ENCODE data around the gene CST8. TPM values are rescaled to one million over a fixed set of nuclear protein-coding genes. Genes with fewer than 3 reads are reported as not detected.

CST8 gene
- total and polyA plus RNA-seq, 2 of the 4 experiments (the other 2 are of a cell fraction), result not detected

- H3K27ac ChIP-seq (ENCODE audit: insufficient read depth, low read length), result no peak overlapping the region
- no peak overlapping the region for H3K23ac ChIP-seq (ENCODE audit: low read depth, low read length)
- CTCF ChIA-PET, result no interaction called here
- no peaks in the 10 kb centered on the region for H3K79me1 ChIP-seq (ENCODE audit: low read depth in 1 of 2, low read length in 2 of 2)
- in situ Hi-C loops (cut with MboI; ENCODE audit: low sequenced_read_pairs) (no loop called here), intact Hi-C loops (cut with micrococcal nuclease) (no loop called here), dilution Hi-C loops (cut with HindIII; ENCODE audit: low sequenced_read_pairs, unreplicated experiment) (no loop called here)
- no peak overlapping the region for H3K18ac ChIP-seq (ENCODE audit: low read depth, low read length)
- no peaks in the 10 kb centered on the region for H3K36me3 ChIP-seq (ENCODE audit: control insufficient read depth, insufficient read depth, low read length)
- H3K56ac ChIP-seq (ENCODE audit: extremely low read depth, insufficient read depth, low read length), result no peak overlapping the region
- no TSS peak for BruUV-seq (replicated peaks)
- 0% methylated on average over 1 of the region's 1 CpG; no CpG with 5 or more reads in 1 of the 2 experiments for WGBS, 2 experiments (ENCODE audit: extremely low coverage in 2 of 2, insufficient read length in 1 of 2)
- POLR2A ChIA-PET (ENCODE audit: unreplicated experiment), result no interaction called here
- no peak overlapping the region for H3K14ac ChIP-seq (replicated peaks; ENCODE audit: low read depth, low read length)
- no peaks in the 10 kb centered on the region for H3K27me3 ChIP-seq (ENCODE audit: control insufficient read depth, insufficient read depth, low read length)
- H4K91ac ChIP-seq (ENCODE audit: insufficient read depth, low read depth, low read length), result no peak overlapping the region
- no peak overlapping the region for H2AK5ac ChIP-seq (ENCODE audit: low read depth, low read length)
- no peak overlapping the region for H4K5ac ChIP-seq (ENCODE audit: low read depth, low read length)
- DNase-seq (no peak), ATAC-seq (ENCODE audit: low read depth) (no peak)
- H2BK15ac ChIP-seq (ENCODE audit: low read depth, low read length), result no peak overlapping the region
- H3K9me3 ChIP-seq (ENCODE audit: control insufficient read depth, insufficient read depth, low read length), result 0 out of 2 replicates have a peak, but pooled peaks cover 2% of the 10 kb centered on the region
- H4K20me1 ChIP-seq (ENCODE audit: insufficient read depth, low read length), result no peaks in the 10 kb centered on the region
- no peak overlapping the region for H4K8ac ChIP-seq (ENCODE audit: low read depth in 2 of 2, low read length in 2 of 2)
- no peak overlapping the region for H3K4me2 ChIP-seq (ENCODE audit: low read depth, low read length)
- H3K9ac ChIP-seq (ENCODE audit: low read depth, low read length), result no peak overlapping the region
- TF ChIP-seq SMC3 (IDR thresholded peaks at IDR 0.05; ENCODE audit: low read depth, low read length) (no peak), RFX5 (IDR thresholded peaks at IDR 0.05; ENCODE audit: low read depth, low read length) (no peak), USF2 (IDR thresholded peaks at IDR 0.05; ENCODE audit: low read depth, low read length) (no peak), MXI1 (IDR thresholded peaks at IDR 0.05; ENCODE audit: borderline replicate concordance, low read depth, low read length) (no peak), POLR2A (IDR thresholded peaks at IDR 0.05; ENCODE audit: low read depth, low read length) (no peak), MAZ (IDR thresholded peaks at IDR 0.05; ENCODE audit: borderline replicate concordance, low read depth, low read length) (no peak), CTCF (conservative IDR thresholded peaks at IDR 0.05; ENCODE audit: low read depth, low read length) (no peak), CEBPB (IDR thresholded peaks at IDR 0.05; ENCODE audit: low read depth, low read length) (no peak), MAFK (IDR thresholded peaks at IDR 0.05; ENCODE audit: low read depth, low read length) (no peak), CHD1 (IDR thresholded peaks at IDR 0.05; ENCODE audit: low read depth, low read length) (no peak), ELK1 (IDR thresholded peaks at IDR 0.05; ENCODE audit: borderline replicate concordance, low read depth, low read length) (no peak), RAD21 (IDR thresholded peaks at IDR 0.05; ENCODE audit: low read length) (no peak), RCOR1 (IDR thresholded peaks at IDR 0.05; ENCODE audit: insufficient replicate concordance, low read length) (no peak), BHLHE40 (IDR thresholded peaks at IDR 0.05; ENCODE audit: low read depth, low read length) (no peak), NFE2L2 (IDR thresholded peaks at IDR 0.05; ENCODE audit: low read depth, low read length) (no peak), FOS (IDR thresholded peaks at IDR 0.05; ENCODE audit: low read depth, low read length) (no peak)
- no peak overlapping the region for H2AK9ac ChIP-seq (replicated peaks; ENCODE audit: low read depth, low read length, poor library complexity)
- H3K4ac ChIP-seq (ENCODE audit: low read depth, low read length), result no peak overlapping the region
- H3K9me1 ChIP-seq (ENCODE audit: insufficient read depth, low read length), result no peaks in the 10 kb centered on the region
- H2BK5ac ChIP-seq (ENCODE audit: low read depth, low read length, poor library complexity, severe bottlenecking), result no peak overlapping the region
- H2BK20ac ChIP-seq (ENCODE audit: low read depth, low read length), result no peak overlapping the region
- no peak overlapping the region for H2AFZ ChIP-seq (replicated peaks; ENCODE audit: low read length, poor library complexity)
- H2BK120ac ChIP-seq (ENCODE audit: low read depth, low read length), result no peak overlapping the region
- no peaks in the 10 kb centered on the region for H3K4me1 ChIP-seq (ENCODE audit: control insufficient read depth, insufficient read depth, low read length)
- no peak overlapping the region for H3K4me3 ChIP-seq (ENCODE audit: insufficient read depth, low read depth, low read length)
Observed at GRCh38 chr20:23528867-23529431, 38.0 kb downstream of the CST8 start.
